IMR-90 (cell line): ENCODE results near the gene SLC6A6. TPM values are rescaled to one million over a fixed set of nuclear protein-coding genes. Genes with fewer than 3 reads are reported as not detected.

Source experiments
- ATAC-seq: fragments of 200-7000 bp; cut with Tn5 transposase; 2 replicates; pipeline ENCODE4 v1.9.1; 2020; ENCODE audit warnings: low read depth, mild to moderate bottlenecking, moderate library complexity
- BruUV-seq: library from RNA; stranded (reverse); fragments of 400-500 nt; replicated peaks from 2 replicates; lab custom pipeline; 2021; lab: Mats Ljungman, UMichigan
- CTCF ChIA-PET: fragments of 300-600 bp; formaldehyde crosslinking; extraction: SDS; loops from one replicate; lab custom pipeline; 2021; ENCODE audit warnings: antibody characterized with exemption; lab: Yijun Ruan, JAX
- POLR2A ChIA-PET: fragments of 300-600 bp; sonication (Branson Sonifier 250); formaldehyde crosslinking; loops from one replicate; lab custom pipeline; 2022; ENCODE audit warnings: antibody characterized with exemption; ENCODE audit not compliant: unreplicated experiment; lab: Charles Lee
- DNase-seq: peaks from one replicate; pipeline ENCODE4 v3.0.0; 2013
- H2AFZ ChIP-seq: replicated peaks from 2 replicates; pipeline ENCODE3; 2013; ENCODE audit warnings: low read length, mild to moderate bottlenecking; ENCODE audit not compliant: poor library complexity
- H2AK5ac ChIP-seq: 2 replicates; pipeline ENCODE4 v1.6.1; 2013; ENCODE audit warnings: low read depth, low read length, inconsistent platforms
- H2AK9ac ChIP-seq: replicated peaks from 2 replicates; pipeline ENCODE3; 2013; ENCODE audit warnings: mild to moderate bottlenecking, low read depth, low read length, moderate library complexity; ENCODE audit not compliant: poor library complexity
- H2BK120ac ChIP-seq: 2 replicates; pipeline ENCODE4 v1.6.1; 2013; ENCODE audit warnings: low read depth, low read length, inconsistent platforms
- H2BK15ac ChIP-seq: 3 replicates; pipeline ENCODE4 v1.6.1; 2013; ENCODE audit warnings: low read depth, low read length, inconsistent platforms
- H2BK20ac ChIP-seq: 2 replicates; pipeline ENCODE4 v1.6.1; 2013; ENCODE audit warnings: low read depth, mild to moderate bottlenecking, inconsistent platforms, low read length, moderate library complexity
- H2BK5ac ChIP-seq: 2 replicates; pipeline ENCODE4 v1.6.1; 2013; ENCODE audit warnings: mild to moderate bottlenecking, low read depth, low read length, inconsistent platforms; ENCODE audit not compliant: poor library complexity, severe bottlenecking
- H3K14ac ChIP-seq: replicated peaks from 2 replicates; pipeline ENCODE4 v1.6.1; 2013; ENCODE audit warnings: low read depth, low read length, inconsistent platforms
- H3K18ac ChIP-seq: 2 replicates; pipeline ENCODE4 v1.6.1; 2013; ENCODE audit warnings: low read depth, low read length, control low read depth
- H3K23ac ChIP-seq: 2 replicates; pipeline ENCODE4 v1.6.1; 2013; ENCODE audit warnings: low read depth, low read length, inconsistent platforms
- H3K27ac ChIP-seq: 2 replicates; pipeline ENCODE4 v1.5.1; 2013; ENCODE audit warnings: mild to moderate bottlenecking, control low read depth, low read length; ENCODE audit not compliant: insufficient read depth
- H3K27me3 ChIP-seq: 2 replicates; pipeline ENCODE4 v1.6.1; 2013; ENCODE audit warnings: low read length; ENCODE audit not compliant: control insufficient read depth, insufficient read depth
- H3K36me3 ChIP-seq: 2 replicates; pipeline ENCODE4 v1.6.1; 2013; ENCODE audit warnings: low read length, mixed read lengths; ENCODE audit not compliant: control insufficient read depth, insufficient read depth
- H3K4ac ChIP-seq: 2 replicates; pipeline ENCODE4 v1.6.1; 2013; ENCODE audit warnings: low read depth, low read length, inconsistent platforms
- H3K4me1 ChIP-seq: 2 replicates; pipeline ENCODE4 v1.6.1; 2013; ENCODE audit warnings: low read length, mixed read lengths; ENCODE audit not compliant: control insufficient read depth, insufficient read depth
- H3K4me2 ChIP-seq: 2 replicates; pipeline ENCODE4 v1.6.1; 2013; ENCODE audit warnings: low read depth, mild to moderate bottlenecking, control low read depth, low read length, moderate library complexity
- H3K4me3 ChIP-seq: 2 replicates; pipeline ENCODE4 v1.5.1; 2013; ENCODE audit warnings: low read depth, mild to moderate bottlenecking, control low read depth, low read length, moderate library complexity; ENCODE audit not compliant: insufficient read depth
- H3K56ac ChIP-seq: 2 replicates; pipeline ENCODE4 v1.6.1; 2013; ENCODE audit warnings: low read length, inconsistent platforms; ENCODE audit not compliant: insufficient read depth; ENCODE audit errors: extremely low read depth
- H3K79me1 ChIP-seq, 2 experiments: 2 replicates each; pipeline ENCODE4 v1.6.1; 2013; ENCODE audit warnings: low read length in 2 of 2, inconsistent platforms in 1 of 2, low read depth in 1 of 2
- H3K9ac ChIP-seq: 2 replicates; pipeline ENCODE4 v1.6.1; 2013; ENCODE audit warnings: low read depth, low read length, control low read depth
- H3K9me1 ChIP-seq: 2 replicates; pipeline ENCODE4 v1.6.1; 2013; ENCODE audit warnings: low read length, inconsistent platforms; ENCODE audit not compliant: insufficient read depth
- H3K9me3 ChIP-seq: 2 replicates; pipeline ENCODE4 v1.6.1; 2013; ENCODE audit warnings: low read length; ENCODE audit not compliant: control insufficient read depth, insufficient read depth
- H4K20me1 ChIP-seq: 2 replicates; pipeline ENCODE4 v1.6.1; 2013; ENCODE audit warnings: low read length, inconsistent platforms; ENCODE audit not compliant: insufficient read depth
- H4K5ac ChIP-seq: 2 replicates; pipeline ENCODE4 v1.6.1; 2013; ENCODE audit warnings: mild to moderate bottlenecking, low read depth, low read length, control low read depth
- H4K8ac ChIP-seq, 2 experiments: 2 replicates each; pipeline ENCODE4 v1.6.1; 2013; ENCODE audit warnings: low read depth in 2 of 2, low read length in 2 of 2, control low read depth in 1 of 2, inconsistent platforms in 1 of 2
- H4K91ac ChIP-seq: 2 replicates; pipeline ENCODE4 v1.6.1; 2013; ENCODE audit warnings: low read depth, low read length, inconsistent platforms; ENCODE audit not compliant: insufficient read depth
- CEBPB ChIP-seq: IDR thresholded peaks from 2 replicates; pipeline ENCODE4 v1.6.1; 2012; ENCODE audit warnings: low read depth, low read length, improper control_type of control experiment
- MAFK ChIP-seq: IDR thresholded peaks from 2 replicates; pipeline ENCODE4 v1.6.1; 2012; ENCODE audit warnings: low read depth, low read length, improper control_type of control experiment
- MAZ ChIP-seq: IDR thresholded peaks from 2 replicates; pipeline ENCODE4 v1.6.1; 2012; ENCODE audit warnings: low read depth, mild to moderate bottlenecking, low read length, improper control_type of control experiment, moderate library complexity, borderline replicate concordance
- MXI1 ChIP-seq: IDR thresholded peaks from 2 replicates; pipeline ENCODE4 v1.6.1; 2012; ENCODE audit warnings: low read depth, mild to moderate bottlenecking, low read length, moderate library complexity, borderline replicate concordance
- RCOR1 ChIP-seq: IDR thresholded peaks from 2 replicates; pipeline ENCODE4 v1.6.1; 2012; ENCODE audit warnings: mild to moderate bottlenecking, low read length, improper control_type of control experiment; ENCODE audit not compliant: insufficient replicate concordance
- RFX5 ChIP-seq: IDR thresholded peaks from 2 replicates; pipeline ENCODE4 v1.8.0; 2012; ENCODE audit warnings: low read depth, mild to moderate bottlenecking, low read length, moderate library complexity
- SMC3 ChIP-seq: fragments of 150-350 bp; IDR thresholded peaks from 2 replicates; pipeline ENCODE4 v1.6.1; 2016; ENCODE audit warnings: low read depth, mild to moderate bottlenecking, antibody characterized with exemption, low read length, moderate library complexity
- whole genome bisulfite sequencing, 2 experiments: methylation state at CpG; one replicate each; pipeline versions ENCODE4 v1.1.5 to v1.1.7; 2013; ENCODE audit warnings: missing lambda C conversion rate in 2 of 2; ENCODE audit not compliant: insufficient read length in 1 of 2; ENCODE audit errors: extremely low coverage in 2 of 2; 5-methylcytosine and 5-hydroxymethylcytosine counted together
- dilution Hi-C: fragments of 300-500 bp; cut with HindIII; formaldehyde crosslinking; loops from one replicate; pipeline ENCODE4 v1.14.3; 2018; ENCODE audit warnings: low sequenced_read_pairs; ENCODE audit not compliant: unreplicated experiment
- in situ Hi-C: fragments of 300-500 bp; cut with MboI; formaldehyde crosslinking; loops from 3 replicates; pipeline ENCODE4 v1.14.3; 2019; ENCODE audit warnings: low sequenced_read_pairs, inconsistent platforms, mixed read lengths
- intact Hi-C: fragments of 100-400 bp; cut with micrococcal nuclease; formaldehyde crosslinking; loops from 2 replicates; pipeline ENCODE4 v1.10.0; 2022
- polyA plus RNA-seq, 3 experiments: library from polyadenylated mRNA; depleted of rRNA; stranded (reverse); fragments of >200 nt; gene quantifications; 2 replicates each; pipeline ENCODE4 v1.2.3, GENCODE V29; 2012; ENCODE audit warnings: low replicate concordance in 1 of 3
- total RNA-seq: library from RNA; depleted of rRNA; stranded (reverse); fragments of >200 nt; gene quantifications from 2 replicates; pipeline ENCODE4 v1.2.3, GENCODE V29; 2012

SLC6A6 gene
- total and polyA plus RNA-seq, 2 of the 4 experiments (the other 2 are of a cell fraction), result 29.9 to 39.4 TPM

DNA sequence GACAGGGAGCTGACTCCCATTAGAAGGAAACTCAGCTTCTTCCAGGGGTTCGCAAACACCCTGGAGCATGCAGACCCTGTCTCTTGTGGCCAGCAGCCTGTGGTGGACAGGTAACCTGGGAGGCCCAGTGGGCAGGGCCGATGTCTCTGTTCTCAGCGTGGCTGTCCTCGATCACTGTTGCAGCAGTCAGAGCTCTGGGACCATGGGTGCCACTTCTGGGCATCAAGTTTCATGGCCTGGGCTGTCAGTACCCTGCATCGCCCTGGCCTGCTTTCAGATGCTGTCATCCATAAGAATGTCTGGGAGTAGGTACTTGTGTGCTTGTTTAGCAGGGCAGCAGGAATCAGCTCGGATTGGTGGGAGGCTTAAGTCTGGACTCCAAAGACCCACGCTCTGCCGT, 54.4 kb downstream of the SLC6A6 start:
- intact Hi-C loops, result no loop called here
- H2AK5ac ChIP-seq, result peak overlapping the region; percentile 25; the same call in 1 of the 2 replicates
- no peak overlapping the region for H2BK20ac ChIP-seq
- no peak overlapping the region for H3K27ac ChIP-seq
- H2BK5ac ChIP-seq, result no peak overlapping the region
- WGBS, 2 experiments, result 100% methylated on average over 2 of the region's 8 CpGs; no CpG with 5 or more reads in 1 of the 2 experiments
- ChIA-PET POLR2A (no interaction called here), CTCF (interaction anchor here (0.6 kb wide), 1 partner anchor 1846 kb away, joined by 3 read pairs; no protein-coding TSS in a partner anchor)
- no peak overlapping the region for H3K4me3 ChIP-seq
- no peak overlapping the region for H3K14ac ChIP-seq
- TF ChIP-seq MXI1 (no peak), RCOR1 (no peak), RFX5 (no peak), CEBPB (no peak), SMC3 (no peak), MAFK (no peak), MAZ (no peak)
- no peak overlapping the region for H3K4me2 ChIP-seq
- ATAC-seq (no peak), DNase-seq (no peak)
- no peak overlapping the region for H3K18ac ChIP-seq
- no peak overlapping the region for H4K8ac ChIP-seq
- dilution Hi-C loops, result no loop called here
- H3K79me1 ChIP-seq, result peaks cover 11 to 26% of the 10 kb centered on the region in 2 experiments; a peak in 3 of 4 replicates
- in situ Hi-C loops, result no loop called here
- H2AK9ac ChIP-seq, result no peak overlapping the region
- H2BK120ac ChIP-seq, result no peak overlapping the region
- no peak overlapping the region for H3K9ac ChIP-seq
- H3K56ac ChIP-seq, result no peak overlapping the region
- H3K27me3 ChIP-seq, result no peaks in the 10 kb centered on the region
- H4K20me1 ChIP-seq, result peaks cover 4% of the 10 kb centered on the region; the same call in 1 of the 2 replicates
- H3K9me3 ChIP-seq, result no peaks in the 10 kb centered on the region
- no peak overlapping the region for H4K5ac ChIP-seq
- no peak overlapping the region for H2BK15ac ChIP-seq
- no peak overlapping the region for H2AFZ ChIP-seq
- H3K23ac ChIP-seq, result no peak overlapping the region
- H3K9me1 ChIP-seq, result peaks cover 31% of the 10 kb centered on the region
- H4K91ac ChIP-seq, result peak overlapping the region; percentile 10; the same call in 1 of the 2 replicates
- H3K4me1 ChIP-seq, result peaks cover 31% of the 10 kb centered on the region
- H3K36me3 ChIP-seq, result peaks cover 25% of the 10 kb centered on the region; the same call in 1 of the 2 replicates
- 0 out of 2 replicates have a peak overlapping the region, but pooled peaks have one; percentile 25 for H3K4ac ChIP-seq
- BruUV-seq, result no TSS peak
